H1 (cell line): ENCODE measurements around the gene CXCR1. TPM values are rescaled to one million over a fixed set of nuclear protein-coding genes. Genes with fewer than 3 reads are reported as not detected.

Experiments used
- BCL11A ChIP-seq, 2 experiments: IDR thresholded peaks; one replicate each; pipeline ENCODE4 v1.6.1; 2011; ENCODE audit warnings: low read depth in 2 of 2, low read length in 2 of 2, mild to moderate bottlenecking in 2 of 2
- polyA plus RNA-seq, 7 experiments: library from polyadenylated mRNA; depleted of rRNA in 3 of 7; stranded (reverse) in 5 of 7; unstranded in 2 of 7; fragments of >200 nt in 5 of 7; fragments of 200-250 nt in 2 of 7; gene quantifications; 1 replicate in 5 of 7; 2 replicates in 1 of 7; 4 replicates in 1 of 7; pipeline versions ENCODE4 v1.2.1 to v1.2.3, GENCODE V29; 2011 to 2013; ENCODE audit warnings: missing spikeins in 2 of 7, mixed read lengths in 2 of 7
- total RNA-seq: library from RNA; stranded (reverse); fragmentation: NEBNext Ultra II Directional; extraction: Animal tissue kit (Norgen Biotek cat#: 25700); gene quantifications from 2 replicates; pipeline ENCODE4 v1.2.1, GENCODE V29; 2021

CXCR1 gene
- total and polyA plus RNA-seq, 2 of the 8 experiments (the other 6 are each of a cell fraction or from before 2014, with no cell fraction given), result not detected

- no peak for TF ChIP-seq BCL11A (IDR thresholded peaks at IDR 0.05; ENCODE audit: low read depth in 2 of 2, low read length in 2 of 2)
Observed at GRCh38 chr2:218186876-218187275, 20.1 kb upstream of the CXCR1 start (continued).
